Measurements from ENCODE around the gene SUGCT. TPM values are rescaled to one million over a fixed set of nuclear protein-coding genes. Genes with fewer than 3 reads are reported as not detected.

The SUGCT gene
- total and polyA plus RNA-seq, 9 of the 15 experiments (the other 6 are each of a cell fraction or from before 2014, with no cell fraction given): 0.58 to 2.5 (median 1.4) TPM

GRCh38 chr7:40327113-40327512 lies 192.3 kb downstream of the SUGCT start:
- Histone ChIP-seq H2AFZ (ENCODE audit: low read depth, low read length) (no peak overlapping the region), H3K9ac (ENCODE audit: insufficient read depth in 1 of 2, low read depth in 2 of 2, low read length in 2 of 2) (no peak overlapping the region), H3K9me1 (ENCODE audit: control insufficient read depth, insufficient read depth, low read length) (no peaks in the 10 kb centered on the region), H3K4me2 (ENCODE audit: insufficient read depth, low read length) (no peak overlapping the region), H3K36me3 (ENCODE audit: control insufficient read depth, insufficient read depth, low read length) (no peaks in the 10 kb centered on the region), H4K20me1 (replicated peaks; ENCODE audit: control insufficient read depth, insufficient read depth, low read length) (no peaks in the 10 kb centered on the region), H3K9me3 (replicated peaks; ENCODE audit: control insufficient read depth, insufficient read depth, low read depth, low read length) (no peaks in the 10 kb centered on the region), H3K27me3 (ENCODE audit: control insufficient read depth in 2 of 2, insufficient read depth in 2 of 2, low read length in 2 of 2) (no peaks in the 10 kb centered on the region), H3K4me3 (no peak overlapping the region), H3K4me1 (replicated peaks in 1 of 2; ENCODE audit: control insufficient read depth in 2 of 2, insufficient read depth in 2 of 2, low read length in 2 of 2) (no peaks in the 10 kb centered on the region), H3K79me2 (ENCODE audit: control insufficient read depth, insufficient read depth, low read length) (no peaks in the 10 kb centered on the region), H3K27ac (ENCODE audit: extremely low read depth, low read depth, low read length) (no peak overlapping the region)
- CTCF ChIA-PET (ENCODE audit: low intra/inter-chr PET ratio): no interaction called here
- no peak for TF ChIP-seq MLX (CRISPR knock-in tag; conservative IDR thresholded peaks at IDR 0.05)
- TF ChIP-seq AFF4 (CRISPR knock-in tag; IDR thresholded peaks at IDR 0.05): no peak
- no peak for TF ChIP-seq GABPB2 (CRISPR knock-in tag; conservative IDR thresholded peaks at IDR 0.05)
- no peak for TF ChIP-seq POLR2AphosphoS2 (IDR thresholded peaks at IDR 0.05; ENCODE audit: low read length)
- TF ChIP-seq CEBPG (CRISPR knock-in tag; IDR thresholded peaks at IDR 0.05): no peak
- no peak for TF ChIP-seq CEBPG (tag; conservative IDR thresholded peaks at IDR 0.05 in 1 of 2, IDR thresholded peaks at IDR 0.05 in 1 of 2)
- no peak for TF ChIP-seq TBL1XR1 (IDR thresholded peaks at IDR 0.05; ENCODE audit: low read length in 2 of 2)
- no peak for TF ChIP-seq PPARD (CRISPR knock-in tag; IDR thresholded peaks at IDR 0.05)
- TF ChIP-seq ATF6 (CRISPR knock-in tag; IDR thresholded peaks at IDR 0.05): no peak
- no peak for TF ChIP-seq EP300 (IDR thresholded peaks at IDR 0.05; ENCODE audit: low read length)
- TF ChIP-seq RBFOX2 (IDR thresholded peaks at IDR 0.05; ENCODE audit: low read depth, low read length): no peak
- no peak for ATAC-seq
- BruUV-seq (replicated peaks): no TSS peak
- intact Hi-C loops (cut with micrococcal nuclease) (loop anchor here (5.0 to 10.0 kb wide), 4 partner anchors 280 to 1385 kb away; no protein-coding TSS in a partner anchor), in situ Hi-C loops (cut with MboI) (no loop called here)
- POLR2A ChIA-PET: no interaction called here
- 5% methylated on average over 2 of the region's 2 CpGs for WGBS (ENCODE audit: insufficient coverage, low coverage, missing lambda C conversion rate)
- no peak for FAIRE-seq
- DNase-seq (ENCODE audit: extremely low read depth in 1 of 4, low spot score in 3 of 4): no peak

Measured in K562 (cell line).